ENCODE results near the gene TOB1. TPM values are rescaled to one million over a fixed set of nuclear protein-coding genes. Genes with fewer than 3 reads are reported as not detected.

TOB1 gene
- total RNA-seq, 1 experiment from 2014 or later = 15.0 TPM

GRCh38 chr17:50833510-50834428 lies 32.4 kb downstream of the TOB1 start:
- no peak for DNase-seq (ENCODE audit: low read depth)

GRCh38 chr17:50832864-50833381 lies 33.2 kb downstream of the TOB1 start:
- DNase-seq (ENCODE audit: low read depth) = no peak

DNA sequence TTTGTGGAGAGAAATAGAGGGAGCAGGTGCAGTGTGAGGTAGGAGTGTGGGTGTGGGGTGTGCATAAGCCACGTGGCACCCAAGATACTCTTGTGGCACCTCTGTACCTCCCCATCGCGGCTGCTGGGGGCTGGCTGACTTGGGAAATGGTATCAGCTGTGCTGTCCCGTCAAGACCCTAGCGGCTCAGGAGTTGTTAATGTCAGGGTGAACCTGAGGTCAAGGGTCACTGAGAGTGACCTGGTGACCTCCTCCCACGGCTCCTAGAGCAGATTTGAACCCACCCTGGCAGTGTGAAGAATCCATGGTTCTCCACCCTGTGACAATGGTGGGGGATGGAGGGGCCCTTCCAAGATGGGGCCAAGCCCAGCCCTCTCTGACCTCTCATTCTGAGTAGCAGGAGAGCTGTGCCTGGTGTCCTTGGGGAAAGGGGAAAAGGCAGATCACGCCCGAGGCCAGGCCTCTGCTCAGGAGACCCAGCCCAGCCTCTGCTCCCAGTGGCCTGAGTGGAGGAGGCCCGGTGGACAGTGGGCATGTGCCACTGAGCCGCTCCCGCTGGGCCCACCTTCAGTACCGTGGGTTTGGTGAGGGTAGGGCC lies 33.8 kb downstream of the TOB1 start:
- DNase-seq (ENCODE audit: low read depth) = no peak

- DNase-seq (ENCODE audit: low read depth) = no peak
Measured at GRCh38 chr17:50831471-50831928, 34.7 kb downstream of the TOB1 start.

DNA sequence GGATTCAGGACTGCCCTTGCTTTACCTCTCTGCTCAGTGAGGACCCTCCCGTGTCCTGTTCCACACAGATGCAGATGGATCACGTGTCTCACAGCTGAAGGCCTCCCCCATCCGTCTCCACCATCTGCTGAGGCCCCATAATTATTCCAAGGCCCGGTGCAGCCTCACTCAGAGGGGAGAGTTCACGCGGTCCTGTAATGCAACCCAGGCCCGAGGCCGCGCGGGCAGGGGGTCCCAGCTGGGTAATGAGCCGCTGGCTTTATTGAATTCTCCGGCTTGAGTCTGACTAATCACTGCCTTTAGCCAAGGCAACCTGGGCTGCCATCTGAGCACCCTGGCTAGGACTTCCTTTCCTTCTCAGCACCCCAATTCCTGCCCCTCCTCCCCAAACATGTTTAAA lies 35.2 kb downstream of the TOB1 start:
- no peak for DNase-seq (ENCODE audit: low read depth)

DNA sequence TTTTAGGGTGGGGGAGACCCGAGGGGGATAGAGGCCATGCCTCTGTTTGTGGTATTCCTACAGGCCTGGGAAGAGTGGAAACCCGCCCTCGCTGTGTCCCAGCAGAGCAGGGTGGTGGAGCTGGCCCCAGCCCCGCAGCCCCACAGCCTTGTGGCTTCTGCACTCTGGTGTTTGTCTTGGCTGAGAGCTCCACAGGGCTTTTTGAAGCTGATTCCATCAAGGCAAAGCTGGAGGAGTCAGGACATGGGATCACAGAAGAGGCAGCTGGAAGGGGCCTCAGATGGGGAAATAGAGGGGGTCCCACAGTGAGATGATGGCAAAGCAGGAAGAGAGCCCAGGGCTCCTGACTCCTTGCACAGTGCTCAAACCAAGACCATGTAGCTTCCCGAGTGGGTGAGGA lies 35.8 kb downstream of the TOB1 start:
- DNase-seq (ENCODE audit: low read depth) = no peak

GRCh38 chr17:50829332-50829731 lies 36.8 kb downstream of the TOB1 start:
- DNase-seq (ENCODE audit: low read depth) = no peak

- no peak for DNase-seq (ENCODE audit: low read depth)
Measured at GRCh38 chr17:50828508-50829170, 37.5 kb downstream of the TOB1 start.

- no peak for DNase-seq (ENCODE audit: low read depth)
Measured at GRCh38 chr17:50825188-50825587, 41.0 kb downstream of the TOB1 start.

- no peak for DNase-seq (ENCODE audit: low read depth)
Measured at GRCh38 chr17:50824429-50824828, 41.7 kb downstream of the TOB1 start.

GRCh38 chr17:50822550-50822949 lies 43.6 kb downstream of the TOB1 start:
- DNase-seq (ENCODE audit: low read depth) = no peak

DNA sequence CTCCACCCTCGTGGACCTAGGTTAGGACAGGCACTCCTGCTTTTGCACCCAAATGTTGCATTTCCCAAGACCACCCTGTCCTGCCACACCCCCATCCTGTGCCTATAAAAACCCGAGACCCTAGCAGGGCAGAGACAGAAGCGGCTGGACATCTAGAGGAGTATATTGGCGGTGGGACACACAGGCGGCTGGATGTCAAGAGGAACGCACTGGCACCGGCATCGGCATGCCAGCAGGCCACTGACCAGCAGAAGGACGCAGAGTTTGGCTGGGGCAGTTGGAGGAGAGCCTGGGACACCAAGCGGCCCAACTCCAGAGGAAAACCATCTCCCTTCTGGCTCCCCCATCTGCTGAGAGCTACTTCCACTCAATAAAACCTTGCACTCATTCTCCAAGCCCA lies 45.5 kb downstream of the TOB1 start:
- DNase-seq (ENCODE audit: low read depth) = no peak

GRCh38 chr17:50818921-50819657 lies 47.1 kb downstream of the TOB1 start:
- peak; percentile 8 for DNase-seq (ENCODE audit: low read depth)

DNA sequence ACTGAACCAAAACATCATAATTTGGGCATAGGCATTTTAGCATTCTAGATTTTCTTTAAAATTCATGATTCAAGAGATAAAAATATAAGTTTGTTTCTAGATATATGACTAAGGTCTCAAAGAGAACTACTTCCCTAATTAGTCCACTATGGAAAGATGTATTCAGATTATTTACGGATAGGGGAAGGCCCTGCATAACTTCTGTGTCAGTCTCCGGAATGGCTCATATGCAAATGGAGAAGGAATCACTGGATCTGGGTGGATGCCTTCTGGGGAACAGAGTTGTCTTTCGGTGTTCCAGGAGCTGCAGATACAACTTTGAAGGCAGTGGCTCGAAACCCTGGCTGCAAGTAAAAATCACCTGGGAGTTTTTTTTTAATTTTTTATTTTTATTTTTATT lies 47.9 kb downstream of the TOB1 start:
- no peak for DNase-seq (ENCODE audit: low read depth)

GRCh38 chr17:50817838-50818237 lies 48.3 kb downstream of the TOB1 start:
- peak; percentile 53 for DNase-seq (ENCODE audit: low read depth)

- no peak for DNase-seq (ENCODE audit: low read depth)
Measured at GRCh38 chr17:50816771-50817751, 49.1 kb downstream of the TOB1 start.

DNA sequence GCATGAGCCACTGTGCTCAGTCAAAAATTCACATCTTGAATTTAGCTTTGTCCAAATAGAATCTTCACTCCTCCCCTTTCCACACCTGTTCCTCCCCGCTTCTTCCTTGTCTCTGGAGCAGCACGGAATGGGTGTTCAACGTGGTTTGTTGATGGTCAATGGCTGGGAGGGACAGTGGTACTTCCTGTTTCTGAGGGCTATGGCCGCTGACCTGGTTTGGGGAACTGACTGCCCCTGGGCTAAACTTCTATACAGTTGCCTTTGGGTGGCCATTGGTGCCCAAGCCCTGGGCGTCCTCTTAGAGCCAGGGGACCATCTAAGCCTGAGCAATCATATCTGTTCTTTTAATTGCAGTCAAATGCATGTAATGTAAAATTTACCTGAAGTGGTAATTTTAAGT lies 49.9 kb downstream of the TOB1 start:
- DNase-seq (ENCODE audit: low read depth) = no peak

DNA sequence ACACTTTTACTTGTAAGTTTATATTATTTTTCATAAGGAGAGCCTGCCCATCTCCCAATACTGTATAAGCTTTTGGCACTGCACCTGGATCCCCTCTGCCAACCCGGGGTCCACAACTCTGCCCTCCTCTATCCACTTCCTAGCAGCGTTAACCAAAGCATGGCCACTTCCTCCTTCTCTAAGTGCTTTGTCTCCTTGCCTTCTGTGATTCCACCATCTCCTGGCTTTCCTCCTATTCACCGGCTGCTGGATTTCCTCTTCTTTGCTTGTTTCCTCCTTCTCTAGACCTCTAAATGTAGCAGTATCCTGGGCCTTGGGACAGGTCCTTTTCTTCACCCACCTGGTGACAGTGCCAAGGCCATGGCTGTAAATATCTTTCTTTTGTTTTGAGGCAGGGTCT lies 50.8 kb downstream of the TOB1 start:
- DNase-seq (ENCODE audit: low read depth) = no peak

GRCh38 chr17:50813583-50813982 lies 52.6 kb downstream of the TOB1 start:
- DNase-seq (ENCODE audit: low read depth) = no peak
